K562 (cell line): ENCODE data around the gene FOSL2. TPM values are rescaled to one million over a fixed set of nuclear protein-coding genes. Genes with fewer than 3 reads are reported as not detected.

Experiments
- SAFB2 ChIP-seq: fragments of 200-400 bp; formaldehyde crosslinking; IDR thresholded peaks from 2 replicates; pipeline ENCODE4 v1.6.1; 2018; ENCODE audit warnings: borderline replicate concordance, low read length, low read depth, moderate library complexity; ENCODE audit not compliant: severe bottlenecking
- ZNF318 ChIP-seq, 2 experiments: fragments of 450-650 bp; IDR thresholded peaks; 2 replicates each; pipeline ENCODE4 v1.6.1; 2016; ENCODE audit warnings: mild to moderate bottlenecking in 2 of 2, borderline replicate concordance in 1 of 2, low read depth in 1 of 2, moderate library complexity in 1 of 2
- polyA plus RNA-seq, 8 experiments: library from polyadenylated mRNA; depleted of rRNA in 4 of 8; stranded (reverse) in 5 of 8; unstranded in 3 of 8; fragments of >200 nt; fragmentation: Nextera tagmentation in 2 of 8; fragmentation: Illumina TruSeq in 1 of 8; extraction: Ambion mirVana in 2 of 8; extraction: Trizol in 1 of 8; gene quantifications; 2 replicates each; pipeline versions ENCODE4 v1.2.1 to v1.2.3, GENCODE V29; 2011 to 2014; ENCODE audit warnings: inconsistent platforms in 1 of 8, missing spikeins in 1 of 8
- total RNA-seq, 7 experiments: library from RNA; depleted of rRNA in 6 of 7; stranded (reverse); fragments of >200 nt in 6 of 7; fragmentation: Illumina TruSeq in 2 of 7; extraction: Trizol in 2 of 7; gene quantifications; 2 replicates each; pipeline versions ENCODE4 v1.2.1 to v1.2.3, GENCODE V29; 2011 to 2021; ENCODE audit warnings: low replicate concordance in 1 of 7

FOSL2 gene
- total and polyA plus RNA-seq, 9 of the 15 experiments (the other 6 are each of a cell fraction or from before 2014, with no cell fraction given), result 0.04 to 2.9 (median 0.80) TPM

- no peak for TF ChIP-seq ZNF318 (IDR thresholded peaks at IDR 0.05; ENCODE audit: borderline replicate concordance in 1 of 2, low read depth in 1 of 2)
- no peak for TF ChIP-seq SAFB2
- TF ChIP-seq, all 486 proteins: peak for 0
Measured at GRCh38 chr2:28377195-28377816, 15.4 kb upstream of the FOSL2 start (continued).
